ENCODE measurements around the gene CLBA1.
"Not testable (repeated sequence)": the region's sequence is repeated elsewhere in the genome, so short reads cannot be mapped to it uniquely, and the experiment has no call there.

The CLBA1 gene

GRCh38 chr14:104985675-104986486 is at the start of gene CLBA1:
Gene CLBA1, plus strand, starts transcription at chr14:104985788. Its CDS starts 644 bp downstream, at chr14:104986432.
- peak; percentile 98 for DNase-seq (ENCODE audit: low spot score)

DNA sequence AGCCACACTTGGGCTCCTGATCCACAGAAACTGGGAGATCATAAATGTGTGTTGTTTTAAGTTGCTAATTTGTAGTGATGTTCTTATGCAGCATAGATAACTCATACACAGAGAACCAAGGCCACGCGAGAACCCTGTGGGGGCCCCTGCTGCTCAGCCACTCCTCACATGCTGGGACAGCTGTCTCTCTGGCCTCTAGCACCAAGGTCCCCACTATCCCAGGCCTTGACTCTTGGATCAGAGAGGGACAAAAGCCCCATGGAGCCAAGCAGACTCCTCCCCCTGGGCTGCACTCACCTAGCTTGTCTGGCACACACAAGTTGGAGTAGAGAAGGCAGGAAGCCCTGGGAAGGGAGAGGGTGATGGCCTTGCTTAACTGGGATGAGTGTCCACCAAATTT is 49.6 kb upstream of the CLBA1 start:
- DNase-seq (ENCODE audit: low spot score) = no peak

GRCh38 chr14:104936361-104937155 is 49.0 kb upstream of the CLBA1 start:
- no peak for DNase-seq (ENCODE audit: low spot score)

DNA sequence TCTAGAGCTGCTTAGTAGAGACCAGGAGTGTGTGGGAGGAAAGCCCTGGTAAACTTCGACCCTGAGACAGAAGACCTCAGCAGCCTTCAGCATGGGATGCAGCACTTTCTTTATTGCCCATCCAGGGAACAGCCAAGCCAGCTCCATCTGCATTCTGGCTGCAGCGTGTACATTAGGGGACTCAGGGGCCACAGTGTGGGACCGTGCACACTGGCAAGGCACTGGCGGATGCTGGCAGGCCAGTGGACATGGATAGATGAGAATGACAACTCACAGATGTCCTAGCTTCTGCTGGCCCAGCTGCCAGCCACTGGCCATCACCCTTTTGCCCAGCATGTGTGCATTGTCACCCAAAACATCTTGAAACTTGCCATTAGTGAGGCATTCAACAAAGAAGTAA is 48.4 kb upstream of the CLBA1 start:
- DNase-seq (ENCODE audit: low spot score) = no peak

GRCh38 chr14:104937694-104938365 is 47.8 kb upstream of the CLBA1 start:
- no peak for DNase-seq (ENCODE audit: low spot score)

DNA sequence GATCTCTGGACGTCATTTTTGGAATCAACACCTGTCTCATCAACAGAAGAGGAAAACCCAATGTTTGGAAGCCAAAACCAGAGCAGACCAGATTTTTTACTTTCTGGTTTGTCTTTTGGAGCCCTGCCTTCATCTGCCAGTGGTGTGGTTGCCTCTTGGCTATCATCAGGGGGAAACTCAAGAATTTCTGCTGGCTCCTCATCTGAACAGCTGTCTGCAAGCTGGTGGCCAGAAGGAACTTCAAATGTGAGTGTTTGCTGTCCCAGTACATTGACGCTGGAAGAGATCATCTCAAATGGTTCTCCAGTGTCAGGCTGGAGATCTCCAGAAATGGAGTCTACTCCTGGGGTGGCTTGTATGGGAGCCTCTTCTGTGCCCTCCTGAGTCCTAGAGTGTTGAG is 47.2 kb upstream of the CLBA1 start:
- DNase-seq (ENCODE audit: low spot score) = no peak

GRCh38 chr14:104938960-104939359 is 46.6 kb upstream of the CLBA1 start:
- no peak for DNase-seq (ENCODE audit: low spot score)

DNA sequence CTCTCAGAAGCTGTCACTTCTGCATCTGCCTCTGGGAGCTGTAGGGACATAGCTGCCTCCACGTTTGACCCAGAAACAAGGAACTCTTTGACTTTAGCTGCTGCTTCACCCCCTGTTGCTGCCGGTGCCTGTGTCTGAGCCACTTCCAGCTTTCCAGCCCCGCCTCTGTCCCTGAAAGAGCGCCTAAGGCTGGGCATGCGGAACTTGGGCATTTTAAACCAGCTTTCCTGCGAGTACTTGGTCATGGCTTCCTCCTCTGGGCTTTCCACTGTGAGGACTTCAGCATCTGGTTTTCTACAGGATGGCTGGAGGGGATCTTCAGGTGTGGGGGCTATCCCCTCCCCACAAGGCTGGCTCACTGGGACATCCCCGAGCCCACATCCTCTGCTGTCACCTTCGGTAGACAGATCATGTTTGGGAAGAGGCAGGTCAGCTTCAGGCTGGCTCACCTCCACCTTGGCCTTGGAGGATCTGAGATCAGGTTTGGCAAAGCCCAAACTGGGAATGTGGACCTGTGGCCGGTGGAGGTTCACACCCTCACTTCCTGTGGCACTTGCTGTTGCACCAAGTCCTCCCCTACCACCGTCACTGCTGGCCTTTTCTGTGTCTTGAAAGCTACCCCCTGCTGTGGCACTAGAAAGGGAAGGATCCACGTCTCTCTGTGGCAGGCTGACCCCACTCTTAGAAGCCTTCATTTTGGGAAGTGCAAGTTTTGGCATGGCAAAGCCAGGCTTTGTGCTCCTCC is 45.8 kb upstream of the CLBA1 start:
- DNase-seq (ENCODE audit: low spot score) = no peak

GRCh38 chr14:104940526-104941150 is 45.0 kb upstream of the CLBA1 start:
- DNase-seq (ENCODE audit: low spot score) = peak; percentile 12

- DNase-seq (ENCODE audit: low spot score) = no peak
Measured at GRCh38 chr14:104941508-104942365, 43.9 kb upstream of the CLBA1 start.

DNA sequence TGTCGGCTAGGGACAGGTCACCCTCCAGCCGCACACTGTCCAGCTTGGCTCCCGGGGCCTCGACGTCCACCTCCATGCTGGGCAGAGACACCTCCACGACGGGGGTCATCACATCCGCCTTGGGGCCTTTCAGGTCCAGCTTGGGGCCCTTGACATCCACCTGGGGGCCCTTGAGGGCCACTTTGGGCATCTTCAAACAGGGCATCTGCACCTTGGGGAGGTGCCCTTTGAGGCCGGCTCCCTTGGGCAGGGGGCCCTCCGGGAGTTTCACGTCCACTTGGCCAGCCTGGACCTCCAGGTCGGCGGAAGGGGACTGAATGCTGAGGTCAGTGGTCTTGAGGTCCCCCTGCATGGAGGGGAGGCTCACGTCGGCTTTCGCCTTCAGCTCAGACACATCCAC is 43.0 kb upstream of the CLBA1 start:
- DNase-seq (ENCODE audit: low spot score) = no peak

GRCh38 chr14:104943216-104944015 is 42.2 kb upstream of the CLBA1 start:
- not testable (repeated sequence) for DNase-seq (ENCODE audit: low spot score)

- not testable (repeated sequence) for DNase-seq (ENCODE audit: low spot score)
Measured at GRCh38 chr14:104944016-104944308, 41.6 kb upstream of the CLBA1 start.

- DNase-seq (ENCODE audit: low spot score) = not testable (repeated sequence)
Measured at GRCh38 chr14:104944436-104945205, 41.0 kb upstream of the CLBA1 start.

- not testable (repeated sequence) for DNase-seq (ENCODE audit: low spot score)
Measured at GRCh38 chr14:104945266-104945665, 40.3 kb upstream of the CLBA1 start.

DNA sequence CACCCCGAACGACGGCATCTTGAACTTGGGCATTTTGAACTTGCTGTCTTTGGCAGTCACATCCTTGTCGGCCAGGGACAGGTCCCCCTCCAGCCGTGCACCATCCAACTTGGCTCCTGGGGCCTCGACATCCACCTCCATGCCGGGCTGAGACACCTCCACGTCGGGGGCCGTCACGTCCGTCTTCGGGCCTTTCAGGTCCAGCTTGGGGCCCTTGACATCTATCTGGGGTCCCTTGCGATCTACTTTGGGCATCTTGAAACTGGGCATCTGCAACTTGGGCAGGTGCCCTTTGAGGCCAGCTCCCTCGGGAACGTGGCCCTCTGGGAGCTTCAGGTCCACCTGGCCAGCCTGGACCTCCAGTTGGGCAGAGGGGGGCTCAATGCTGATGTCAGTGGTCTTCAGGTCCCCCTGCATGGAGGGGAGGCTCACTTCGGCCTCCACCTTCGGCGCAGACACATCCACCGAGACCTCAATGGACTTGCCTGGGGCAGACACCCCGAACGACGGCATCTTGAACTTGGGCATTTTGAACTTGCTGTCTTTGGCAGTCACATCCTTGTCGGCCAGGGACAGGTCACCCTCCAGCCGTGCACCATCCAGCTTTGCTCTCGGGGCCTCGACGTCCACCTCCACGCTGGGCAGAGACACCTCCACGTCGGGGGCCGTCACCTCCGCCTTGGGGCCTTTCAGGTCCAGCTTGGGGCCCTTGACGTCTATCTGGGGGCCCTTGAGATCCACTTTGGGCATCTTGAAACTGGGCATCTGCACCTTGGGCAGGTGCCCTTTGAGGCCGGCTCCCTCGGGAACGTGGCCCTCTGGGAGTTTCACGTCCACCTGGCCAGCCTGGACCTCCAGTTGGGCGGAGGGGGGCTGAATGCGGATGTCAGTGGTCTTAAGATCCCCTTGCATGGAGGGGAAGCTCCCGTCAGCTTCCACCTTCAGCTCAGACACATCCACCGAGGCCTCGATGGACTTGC is 39.3 kb upstream of the CLBA1 start:
- not testable (repeated sequence) for DNase-seq (ENCODE audit: low spot score)

GRCh38 chr14:104947201-104947600 is 38.4 kb upstream of the CLBA1 start:
- DNase-seq (ENCODE audit: low spot score) = not testable (repeated sequence)
